Suprapubic skin (tissue), 3 donors: ENCODE data around the gene ERCC5.

ENCODE experiments used
- CTCF ChIP-seq, 2 donors: fragments of 200-600 bp in 1 of 2; fragments of 450-650 bp in 1 of 2; sonication (generic) in 1 of 2; IDR thresholded peaks; one replicate each; pipeline ENCODE4 v1.5.1; 2016 to 2019; ENCODE audit warnings: antibody characterized with exemption in 2 of 2, mild to moderate bottlenecking in 1 of 2, moderate library complexity in 1 of 2
- EP300 ChIP-seq: sonication (generic); formaldehyde crosslinking; IDR thresholded peaks from one replicate; pipeline ENCODE4 v1.6.1; 2017; ENCODE audit warnings: antibody characterized with exemption
- POLR2A ChIP-seq, 2 donors: fragments of 450-650 bp; IDR thresholded peaks; one replicate each; pipeline ENCODE4 v1.6.1; 2017; ENCODE audit warnings: antibody characterized with exemption in 2 of 2, mild to moderate bottlenecking in 2 of 2, moderate library complexity in 2 of 2

GRCh38 chr13:102854675-102855074 is 8.8 kb downstream of the ERCC5 start:
- TF ChIP-seq CTCF (IDR thresholded peaks at IDR 0.05) = no peak
- no peak for TF ChIP-seq POLR2A (IDR thresholded peaks at IDR 0.05)
- TF ChIP-seq EP300 = no peak
